Prostate gland (tissue), 2 donors: ENCODE measurements around the gene RBM39.

ENCODE experiments used
- CTCF ChIP-seq, 4 experiments: fragments of 200-600 bp in 2 of 4; fragments of 450-650 bp in 2 of 4; sonication (generic) in 2 of 4; IDR thresholded peaks; 1 replicate in 3 of 4; 2 replicates in 1 of 4; pipeline ENCODE4 v1.5.1; 2016 to 2019; ENCODE audit warnings: antibody characterized with exemption in 4 of 4, mild to moderate bottlenecking in 2 of 4, moderate library complexity in 2 of 4
- POLR2A ChIP-seq: fragments of 450-650 bp; IDR thresholded peaks from one replicate; pipeline ENCODE4 v1.6.1; 2016; ENCODE audit warnings: antibody characterized with exemption, mild to moderate bottlenecking
- POLR2AphosphoS5 ChIP-seq: sonication (generic); formaldehyde crosslinking; IDR thresholded peaks from one replicate; pipeline ENCODE4 v1.6.1; 2017; ENCODE audit warnings: antibody characterized with exemption

DNA sequence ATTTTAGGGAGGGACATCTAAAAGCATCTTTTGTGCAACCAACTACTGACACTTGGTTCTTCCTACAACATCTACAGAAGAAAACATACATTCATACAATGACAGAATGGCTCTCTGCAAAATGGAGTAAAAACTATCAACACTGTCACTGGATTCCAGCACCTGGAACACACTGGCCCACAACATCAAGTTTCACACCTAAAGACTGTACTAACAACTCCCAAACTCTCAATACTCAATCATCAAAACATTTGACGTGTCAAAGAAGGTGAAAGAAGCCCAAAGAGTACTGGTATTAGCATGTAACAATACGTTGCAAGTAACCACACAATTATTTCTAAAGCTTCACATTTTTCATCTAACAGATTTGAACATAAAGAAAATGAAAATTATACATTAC is 79.5 kb downstream of the RBM39 start:
- TF ChIP-seq POLR2A: no peak
- TF ChIP-seq CTCF (IDR thresholded peaks at IDR 0.05): no peak
- no peak for TF ChIP-seq POLR2AphosphoS5
